ENCODE results near the gene IL3RA.
"Not testable (repeated sequence)": the region's sequence is repeated elsewhere in the genome, so short reads cannot be mapped to it uniquely, and the experiment has no call there.

Gene IL3RA

GRCh38 chrX:1332433-1332832 is 4.2 kb upstream of the IL3RA start:
- H3K36me3 ChIP-seq (ENCODE audit: control insufficient read depth, insufficient read depth, low read length); H3K9me3 ChIP-seq (ENCODE audit: control insufficient read depth, low read length); H3K27ac ChIP-seq (ENCODE audit: low read depth, low read length, severe bottlenecking); H3K4me3 ChIP-seq (ENCODE audit: extremely low read depth, insufficient read depth, low read length, poor library complexity, severe bottlenecking); H3K4me1 ChIP-seq (ENCODE audit: control insufficient read depth, insufficient read depth, low read length, poor library complexity, severe bottlenecking): not testable (repeated sequence)
- WGBS, 2 experiments (ENCODE audit: insufficient coverage in 2 of 2): 100% methylated on average over 2 of the region's 4 CpGs; no CpG with 5 or more reads in 1 of the 2 experiments

- H3K36me3 ChIP-seq (ENCODE audit: control insufficient read depth, insufficient read depth, low read length): no peaks in the 10 kb centered on the region
- 78 to 93% methylated on average over 7 to 10 of the region's 10 CpGs for WGBS, 2 experiments (ENCODE audit: insufficient coverage in 2 of 2)
- H3K4me1 ChIP-seq (ENCODE audit: control insufficient read depth, insufficient read depth, low read length, poor library complexity, severe bottlenecking): no peaks in the 10 kb centered on the region
- H3K27ac ChIP-seq (ENCODE audit: low read depth, low read length, severe bottlenecking): no peak overlapping the region
- H3K9me3 ChIP-seq (ENCODE audit: control insufficient read depth, low read length): peaks cover 5% of the 10 kb centered on the region
- no peak overlapping the region for H3K4me3 ChIP-seq (ENCODE audit: extremely low read depth, insufficient read depth, low read length, poor library complexity, severe bottlenecking)
These were observed 1.7 kb upstream of the IL3RA start for GRCh38 chrX:1334854-1335253.

GRCh38 chrX:1336948-1337779 is 579 bp downstream of the IL3RA start:
- H3K4me1 ChIP-seq (ENCODE audit: control insufficient read depth, insufficient read depth, low read length, poor library complexity, severe bottlenecking): no peaks in the 10 kb centered on the region
- no peak overlapping the region for H3K27ac ChIP-seq (ENCODE audit: low read depth, low read length, severe bottlenecking)
- peaks cover 10% of the 10 kb centered on the region for H3K9me3 ChIP-seq (ENCODE audit: control insufficient read depth, low read length)
- H3K4me3 ChIP-seq (ENCODE audit: extremely low read depth, insufficient read depth, low read length, poor library complexity, severe bottlenecking): no peak overlapping the region
- WGBS, 2 experiments (ENCODE audit: insufficient coverage in 2 of 2): 89 to 93% methylated on average over 12 to 13 of the region's 18 CpGs
- H3K36me3 ChIP-seq (ENCODE audit: control insufficient read depth, insufficient read depth, low read length): no peaks in the 10 kb centered on the region

- H3K27ac ChIP-seq (ENCODE audit: low read depth, low read length, severe bottlenecking): no peak overlapping the region
- no peak overlapping the region for H3K4me3 ChIP-seq (ENCODE audit: extremely low read depth, insufficient read depth, low read length, poor library complexity, severe bottlenecking)
- no peaks in the 10 kb centered on the region for H3K4me1 ChIP-seq (ENCODE audit: control insufficient read depth, insufficient read depth, low read length, poor library complexity, severe bottlenecking)
- peaks cover 10% of the 10 kb centered on the region for H3K9me3 ChIP-seq (ENCODE audit: control insufficient read depth, low read length)
- 92 to 93% methylated on average over 16 to 17 of the region's 22 CpGs for WGBS, 2 experiments (ENCODE audit: insufficient coverage in 2 of 2)
- no peaks in the 10 kb centered on the region for H3K36me3 ChIP-seq (ENCODE audit: control insufficient read depth, insufficient read depth, low read length)
These were observed 5.1 kb downstream of the IL3RA start for GRCh38 chrX:1341545-1342184.

GRCh38 chrX:1349606-1350005 is 13.0 kb downstream of the IL3RA start:
- not testable (repeated sequence) for H3K27ac ChIP-seq (ENCODE audit: low read depth, low read length, severe bottlenecking); H3K4me3 ChIP-seq (ENCODE audit: extremely low read depth, insufficient read depth, low read length, poor library complexity, severe bottlenecking); H3K4me1 ChIP-seq (ENCODE audit: control insufficient read depth, insufficient read depth, low read length, poor library complexity, severe bottlenecking); H3K9me3 ChIP-seq (ENCODE audit: control insufficient read depth, low read length); H3K36me3 ChIP-seq (ENCODE audit: control insufficient read depth, insufficient read depth, low read length)
- 95 to 97% methylated on average over 11 to 13 of the region's 15 CpGs for WGBS, 2 experiments (ENCODE audit: insufficient coverage in 2 of 2)

GRCh38 chrX:1351981-1352714 is 15.6 kb downstream of the IL3RA start:
- H3K4me3 ChIP-seq (ENCODE audit: extremely low read depth, insufficient read depth, low read length, poor library complexity, severe bottlenecking): no peak overlapping the region
- 93 to 95% methylated on average over 46 to 49 of the region's 49 CpGs for whole genome bisulfite sequencing, 2 experiments (ENCODE audit: insufficient coverage in 2 of 2)
- H3K4me1 ChIP-seq (ENCODE audit: control insufficient read depth, insufficient read depth, low read length, poor library complexity, severe bottlenecking): peaks cover 6% of the 10 kb centered on the region
- H3K27ac ChIP-seq (ENCODE audit: low read depth, low read length, severe bottlenecking): no peak overlapping the region
- no peaks in the 10 kb centered on the region for H3K36me3 ChIP-seq (ENCODE audit: control insufficient read depth, insufficient read depth, low read length)
- H3K9me3 ChIP-seq (ENCODE audit: control insufficient read depth, low read length): no peaks in the 10 kb centered on the region

- no peak overlapping the region for H3K4me3 ChIP-seq (ENCODE audit: extremely low read depth, insufficient read depth, low read length, poor library complexity, severe bottlenecking)
- H3K36me3 ChIP-seq (ENCODE audit: control insufficient read depth, insufficient read depth, low read length): peaks cover 10% of the 10 kb centered on the region
- H3K9me3 ChIP-seq (ENCODE audit: control insufficient read depth, low read length): peaks cover 5% of the 10 kb centered on the region
- H3K27ac ChIP-seq (ENCODE audit: low read depth, low read length, severe bottlenecking): no peak overlapping the region
- 87 to 94% methylated on average over 8 to 9 of the region's 11 CpGs for WGBS, 2 experiments (ENCODE audit: insufficient coverage in 2 of 2)
- H3K4me1 ChIP-seq (ENCODE audit: control insufficient read depth, insufficient read depth, low read length, poor library complexity, severe bottlenecking): peaks cover 6% of the 10 kb centered on the region
These were observed 17.7 kb downstream of the IL3RA start for GRCh38 chrX:1354036-1355019.

GRCh38 chrX:1355131-1356046 is 18.8 kb downstream of the IL3RA start:
- peaks cover 6% of the 10 kb centered on the region for H3K4me1 ChIP-seq (ENCODE audit: control insufficient read depth, insufficient read depth, low read length, poor library complexity, severe bottlenecking)
- 13 to 20% methylated on average over 5 of the region's 11 CpGs for WGBS, 2 experiments (ENCODE audit: insufficient coverage in 2 of 2)
- peak overlapping the region; percentile 36 for H3K27ac ChIP-seq (ENCODE audit: low read depth, low read length, severe bottlenecking)
- peaks cover 10% of the 10 kb centered on the region for H3K36me3 ChIP-seq (ENCODE audit: control insufficient read depth, insufficient read depth, low read length)
- no peak overlapping the region for H3K4me3 ChIP-seq (ENCODE audit: extremely low read depth, insufficient read depth, low read length, poor library complexity, severe bottlenecking)
- H3K9me3 ChIP-seq (ENCODE audit: control insufficient read depth, low read length): peaks cover 5% of the 10 kb centered on the region

GRCh38 chrX:1357993-1358392 is 21.4 kb downstream of the IL3RA start:
- peaks cover 6% of the 10 kb centered on the region for H3K4me1 ChIP-seq (ENCODE audit: control insufficient read depth, insufficient read depth, low read length, poor library complexity, severe bottlenecking)
- no peak overlapping the region for H3K27ac ChIP-seq (ENCODE audit: low read depth, low read length, severe bottlenecking)
- peaks cover 5% of the 10 kb centered on the region for H3K9me3 ChIP-seq (ENCODE audit: control insufficient read depth, low read length)
- no peak overlapping the region for H3K4me3 ChIP-seq (ENCODE audit: extremely low read depth, insufficient read depth, low read length, poor library complexity, severe bottlenecking)
- 93 to 100% methylated on average over 8 to 9 of the region's 10 CpGs for WGBS, 2 experiments (ENCODE audit: insufficient coverage in 2 of 2)
- peaks cover 10% of the 10 kb centered on the region for H3K36me3 ChIP-seq (ENCODE audit: control insufficient read depth, insufficient read depth, low read length)

Measured in mesodermal cell (in vitro differentiated cells).